HG03060 (cell line): ENCODE results near the gene VPS37C.

Experiments
- ATAC-seq: cut with Tn5 transposase; IDR thresholded peaks from one replicate; pipeline ENCODE4 v1.9.1; 2021; ENCODE audit warnings: low read depth, moderate number of reproducible peaks; ENCODE audit not compliant: unreplicated experiment

Gene VPS37C

DNA sequence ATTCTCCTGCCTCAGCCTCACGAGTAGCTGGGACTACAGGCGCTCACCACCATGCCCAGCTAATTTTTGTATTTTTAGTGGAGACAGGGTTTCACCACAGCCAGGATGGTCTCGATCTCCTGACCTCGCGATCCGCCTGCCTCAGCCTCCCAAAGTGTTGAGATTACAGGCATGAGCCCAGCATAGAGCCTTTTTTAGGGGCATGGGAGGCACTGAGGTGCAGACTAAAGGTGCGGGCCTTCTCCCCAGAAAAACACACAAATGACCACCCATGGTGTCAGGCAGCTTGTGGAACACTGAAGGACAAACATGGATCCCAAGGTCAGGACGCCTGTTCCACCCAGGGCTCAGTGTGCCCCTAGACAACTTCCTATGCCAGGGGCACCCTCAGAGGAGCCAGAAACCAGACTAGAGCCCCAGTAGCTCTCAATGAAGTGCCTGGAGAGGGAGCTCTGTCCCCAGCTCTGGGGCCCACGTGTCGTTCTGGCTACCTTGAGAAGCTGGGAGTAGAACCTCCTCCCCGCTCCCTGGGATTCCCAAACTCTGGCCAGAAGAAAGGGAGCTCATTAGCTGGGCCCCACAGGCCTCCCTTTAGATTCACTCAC, 80.1 kb downstream of the VPS37C start:
- no peak for ATAC-seq

DNA sequence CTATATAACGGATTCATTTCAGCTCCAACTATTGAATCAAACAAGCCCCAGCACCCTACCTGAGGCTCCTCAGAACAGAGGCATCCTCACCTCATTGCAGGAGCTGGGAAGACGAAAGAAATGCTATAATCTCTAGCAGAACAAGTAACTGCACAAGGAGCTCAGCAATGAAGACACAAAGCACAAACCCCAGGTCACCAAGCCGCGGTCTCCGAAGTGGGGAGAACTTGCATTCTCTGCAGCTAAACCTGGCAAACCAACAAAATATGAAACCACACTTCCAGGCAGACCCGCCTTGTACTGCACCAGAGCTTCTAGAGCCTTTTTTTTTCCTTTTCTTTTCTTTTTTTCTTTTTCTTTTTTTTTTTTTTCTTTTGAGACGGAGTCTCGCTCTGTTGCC, 80.7 kb downstream of the VPS37C start:
- no peak for ATAC-seq
